GM21360 (cell line): ENCODE measurements around the gene SORCS1.

ENCODE experiments used
- ATAC-seq: cut with Tn5 transposase; IDR thresholded peaks from one replicate; pipeline ENCODE4 v1.9.1; 2021; ENCODE audit warnings: mild to moderate bottlenecking, moderate library complexity; ENCODE audit not compliant: unreplicated experiment

SORCS1 gene

DNA sequence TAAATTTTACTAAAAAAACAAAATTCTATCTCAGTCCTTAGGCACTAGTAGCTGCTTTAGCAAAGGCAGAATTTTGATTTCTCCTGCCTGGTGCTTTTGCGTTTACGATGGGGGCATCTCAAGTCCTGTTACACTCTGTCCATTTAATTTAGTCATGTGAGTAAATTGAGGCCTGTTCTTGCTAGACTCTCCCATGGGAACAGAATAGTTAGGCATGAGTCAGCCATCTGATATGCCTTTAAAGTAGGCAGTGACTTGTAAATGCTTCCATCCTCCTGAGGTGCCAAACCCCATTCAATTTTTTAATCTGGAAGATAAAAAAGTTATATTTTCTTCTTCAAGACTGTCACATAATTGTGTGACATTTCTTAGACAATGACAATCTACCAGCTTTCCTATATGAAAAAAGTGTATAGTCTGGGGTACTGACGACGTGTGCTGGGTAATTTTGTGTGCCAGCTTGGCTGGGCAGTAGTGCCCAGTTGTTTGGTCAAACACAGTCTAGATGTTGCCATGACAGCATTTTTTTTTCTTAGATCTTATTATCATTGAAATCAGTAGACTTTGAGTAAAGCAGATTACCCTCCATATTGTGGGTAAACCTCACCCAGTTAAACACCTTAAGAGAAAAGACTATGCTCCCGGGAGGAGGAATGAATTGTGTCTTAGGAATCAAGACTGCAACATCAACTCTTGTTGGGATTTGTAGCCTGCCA, 603.4 kb downstream of the SORCS1 start:
- ATAC-seq, result no peak

DNA sequence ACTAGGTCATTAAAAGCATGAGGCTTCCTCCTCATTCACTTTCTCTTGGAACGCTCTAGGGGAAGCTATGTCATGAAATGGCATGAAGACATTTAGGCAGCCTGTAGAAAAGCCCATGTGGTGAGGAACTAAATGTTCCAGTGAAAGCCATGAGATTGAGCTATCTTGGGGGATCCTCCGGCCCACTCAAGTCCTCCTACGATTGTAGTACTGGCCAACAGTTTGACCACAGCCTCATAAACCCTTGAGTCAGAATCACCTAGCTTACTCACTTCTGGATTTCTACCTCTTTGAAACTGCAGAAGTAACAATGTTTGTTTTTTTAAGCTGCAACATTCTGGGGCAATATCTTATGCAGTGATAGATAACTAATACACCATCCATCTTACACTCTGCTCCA, 605.1 kb downstream of the SORCS1 start:
- ATAC-seq, result no peak

DNA sequence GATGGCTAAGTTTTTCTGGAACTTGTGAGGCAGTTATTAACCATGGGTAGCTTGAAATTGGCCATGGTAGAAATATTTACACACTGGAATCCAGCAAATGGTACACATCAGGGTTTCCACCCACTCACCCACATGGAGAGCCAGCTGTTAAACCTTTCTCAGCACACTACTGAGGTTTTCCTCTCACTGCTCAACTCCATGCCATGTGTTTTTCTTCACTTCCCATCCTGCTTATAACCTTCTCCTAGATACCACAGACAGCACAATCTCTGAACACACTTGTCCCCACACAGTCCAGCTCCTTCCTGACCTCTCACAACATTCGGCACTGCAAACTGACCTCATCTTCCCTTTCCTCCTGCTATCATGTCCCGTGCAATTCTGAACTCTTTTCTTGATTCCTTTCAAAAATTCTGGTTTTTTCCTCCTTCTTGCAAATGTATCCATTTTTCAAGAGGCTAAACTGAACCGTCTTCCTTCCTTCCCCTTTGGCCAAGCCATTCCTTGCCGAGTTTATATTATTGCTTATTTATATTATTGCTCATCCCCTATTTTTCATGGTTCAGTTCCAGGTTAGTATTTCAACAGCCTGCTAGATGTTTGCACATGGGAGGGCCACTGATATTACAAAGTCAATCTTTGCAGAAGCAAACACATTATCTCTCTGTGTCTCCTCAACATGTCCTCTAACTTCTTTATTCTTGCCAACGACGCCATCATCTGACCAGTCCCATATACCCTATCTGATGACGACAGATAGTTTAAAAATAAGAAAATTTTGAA, 606.4 kb downstream of the SORCS1 start:
- no peak for ATAC-seq

DNA sequence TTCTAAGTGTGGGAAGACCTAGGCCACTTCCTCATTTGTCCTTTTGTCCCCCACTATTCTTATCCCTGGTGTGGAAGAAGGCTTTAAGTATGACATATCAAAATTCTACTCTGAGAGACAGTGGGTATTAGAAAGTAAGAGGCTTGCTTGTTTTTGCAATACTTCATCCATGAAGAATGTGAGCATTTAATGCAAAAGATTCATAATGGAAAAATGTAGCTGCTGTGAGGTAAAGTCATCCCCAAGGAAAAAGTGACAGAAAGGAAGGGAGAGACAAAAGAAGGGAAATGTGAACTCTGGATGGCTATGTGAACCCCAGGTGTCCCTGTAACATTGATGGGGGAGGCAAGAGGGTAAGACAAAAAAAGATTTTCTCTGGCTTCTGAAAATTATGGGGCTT, 607.5 kb downstream of the SORCS1 start:
- ATAC-seq, result no peak

DNA sequence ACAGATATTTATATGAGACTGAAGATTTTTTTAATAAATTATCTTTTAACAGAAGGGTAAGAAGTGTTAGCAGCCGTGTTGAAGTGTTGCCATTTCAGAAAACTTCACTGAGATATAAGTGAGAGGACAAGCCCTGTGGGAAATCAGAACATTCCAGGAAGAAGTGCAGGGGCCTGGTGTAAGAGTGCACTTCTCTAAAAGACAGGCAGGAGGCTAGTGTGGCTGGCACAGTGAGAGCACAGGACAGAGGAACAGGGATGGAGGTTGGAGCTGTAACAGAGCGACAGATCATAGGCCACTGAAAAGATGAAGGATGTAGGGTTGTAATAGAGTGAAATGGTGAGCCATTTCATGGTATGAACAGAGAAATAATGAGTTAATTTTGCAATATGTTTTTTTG, 608.9 kb downstream of the SORCS1 start:
- no peak for ATAC-seq

DNA sequence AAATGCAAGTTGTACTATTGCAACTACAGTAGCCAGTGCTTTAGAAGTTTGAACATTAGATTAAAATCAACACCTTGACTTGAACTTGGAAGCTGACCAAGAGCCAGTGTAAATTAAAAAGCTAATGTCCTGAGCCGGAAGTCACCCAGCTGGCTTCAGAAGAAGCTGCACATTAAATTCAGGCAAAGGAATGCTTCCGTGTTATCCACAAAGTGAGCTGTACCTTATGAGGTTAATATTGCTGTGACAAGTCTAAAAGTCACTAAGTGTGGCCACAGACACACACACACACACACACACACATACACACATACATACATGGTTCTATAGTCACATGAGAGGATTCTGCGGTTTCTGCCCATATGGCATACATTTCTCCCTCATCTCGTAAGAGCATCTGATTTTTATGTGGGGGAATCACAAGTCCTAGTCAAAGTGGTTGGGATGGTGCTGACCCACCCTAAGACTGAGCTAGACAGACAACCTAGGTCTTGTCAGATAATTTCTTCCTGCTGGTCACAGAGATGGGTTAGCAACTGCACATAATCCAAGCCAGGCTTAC, 612.9 kb downstream of the SORCS1 start:
- no peak for ATAC-seq

DNA sequence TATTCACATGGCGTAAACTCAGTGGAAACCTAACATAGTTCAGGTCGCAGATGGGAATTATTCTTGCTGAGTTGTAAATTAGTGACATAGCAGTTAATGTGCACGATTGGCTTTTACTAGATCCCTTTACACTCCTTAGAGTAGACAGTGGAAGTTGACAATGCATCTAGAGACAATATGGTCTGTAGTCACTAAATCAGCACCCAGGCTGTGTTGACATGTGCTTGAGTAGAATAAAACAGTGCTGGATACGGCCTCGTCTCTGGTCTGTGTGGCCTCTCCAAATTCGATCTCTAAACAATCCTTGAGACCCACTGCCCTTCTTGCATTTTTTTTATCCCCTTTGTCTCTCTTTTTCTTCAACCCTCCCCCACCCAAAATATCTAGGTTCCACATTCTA, 615.7 kb downstream of the SORCS1 start:
- no peak for ATAC-seq

DNA sequence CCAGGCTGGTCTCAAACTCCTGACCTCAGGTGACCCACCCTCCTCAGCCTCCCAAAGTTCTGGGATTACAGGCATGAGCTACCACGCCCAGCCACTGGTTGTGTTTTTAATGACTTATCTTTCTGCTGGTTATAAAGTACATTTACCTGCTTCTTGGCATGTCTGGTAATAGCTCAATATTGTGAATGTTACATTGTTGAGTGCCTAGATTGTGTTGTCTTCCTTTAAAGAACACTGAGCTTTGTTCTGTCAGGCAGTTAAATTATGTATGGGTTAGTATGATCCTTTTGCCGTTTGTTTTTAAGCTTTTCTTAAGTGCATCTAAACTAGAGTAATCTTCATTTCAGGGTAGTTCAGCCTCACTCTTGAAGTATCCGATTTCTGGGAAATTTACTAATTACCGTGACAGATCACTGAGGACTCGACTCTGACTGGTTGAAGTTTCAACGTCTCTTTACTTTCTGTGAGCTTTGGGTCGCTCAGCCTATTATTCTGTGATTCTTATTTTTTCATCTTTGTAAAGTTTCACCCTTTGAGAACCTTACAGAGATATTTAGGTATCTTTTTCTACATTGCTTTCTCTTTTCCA, 617.4 kb downstream of the SORCS1 start:
- ATAC-seq, result no peak

DNA sequence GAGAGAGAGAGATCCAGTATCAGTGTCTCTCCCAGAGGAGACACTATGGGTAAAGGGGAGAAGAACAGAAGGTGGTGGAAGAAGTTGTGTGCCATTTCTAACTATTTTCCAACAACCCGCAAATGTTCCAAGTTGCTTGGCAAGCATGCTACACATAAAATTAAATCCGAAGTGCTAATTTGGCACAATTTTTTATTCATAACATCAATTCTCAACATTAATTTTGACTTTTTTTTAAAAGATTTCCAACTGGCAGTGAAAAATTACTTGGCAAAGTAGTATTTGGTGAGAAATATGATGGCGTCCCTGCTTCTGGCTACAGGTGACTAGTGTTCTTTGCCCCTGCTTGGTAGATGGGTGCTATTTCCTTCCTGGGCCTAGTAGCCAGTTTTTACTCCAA, 622.0 kb downstream of the SORCS1 start:
- no peak for ATAC-seq

DNA sequence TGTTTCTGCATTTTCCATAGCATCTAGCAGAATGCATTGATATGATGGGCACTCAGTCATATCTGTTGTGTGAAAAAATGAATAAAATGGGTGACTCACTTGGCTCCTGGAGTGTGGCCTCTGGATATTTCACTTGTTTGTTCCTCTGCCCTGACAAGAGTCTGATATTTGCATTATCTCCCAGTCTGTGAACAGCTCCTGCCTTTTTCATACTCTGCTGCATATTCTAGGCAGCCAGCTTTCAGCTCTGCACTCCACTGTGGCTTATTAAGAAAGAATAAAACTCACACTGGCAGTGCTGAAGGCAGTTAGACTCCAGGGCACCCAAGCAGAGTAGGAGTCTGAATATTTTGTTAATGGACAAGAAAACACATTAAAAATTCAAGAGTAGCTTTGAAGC, 623.9 kb downstream of the SORCS1 start:
- no peak for ATAC-seq

DNA sequence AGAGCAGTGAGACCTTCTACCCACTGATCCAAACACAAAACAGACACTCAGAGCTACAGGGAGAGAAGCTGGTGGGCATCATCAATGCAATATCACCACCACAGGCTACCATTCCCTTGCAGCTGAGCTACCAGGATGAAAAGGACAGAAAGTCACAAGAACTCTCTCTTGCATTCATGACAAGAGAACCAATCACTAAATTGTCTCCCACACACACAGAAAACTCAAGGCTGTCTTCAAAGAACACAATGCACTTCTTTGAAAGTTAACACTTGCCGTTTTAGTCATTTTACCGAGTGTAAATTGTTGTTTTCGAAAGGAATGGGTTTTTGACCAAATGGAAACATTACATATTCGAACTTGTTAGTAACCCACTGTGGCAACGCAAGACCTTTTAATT, 626.6 kb downstream of the SORCS1 start:
- no peak for ATAC-seq

DNA sequence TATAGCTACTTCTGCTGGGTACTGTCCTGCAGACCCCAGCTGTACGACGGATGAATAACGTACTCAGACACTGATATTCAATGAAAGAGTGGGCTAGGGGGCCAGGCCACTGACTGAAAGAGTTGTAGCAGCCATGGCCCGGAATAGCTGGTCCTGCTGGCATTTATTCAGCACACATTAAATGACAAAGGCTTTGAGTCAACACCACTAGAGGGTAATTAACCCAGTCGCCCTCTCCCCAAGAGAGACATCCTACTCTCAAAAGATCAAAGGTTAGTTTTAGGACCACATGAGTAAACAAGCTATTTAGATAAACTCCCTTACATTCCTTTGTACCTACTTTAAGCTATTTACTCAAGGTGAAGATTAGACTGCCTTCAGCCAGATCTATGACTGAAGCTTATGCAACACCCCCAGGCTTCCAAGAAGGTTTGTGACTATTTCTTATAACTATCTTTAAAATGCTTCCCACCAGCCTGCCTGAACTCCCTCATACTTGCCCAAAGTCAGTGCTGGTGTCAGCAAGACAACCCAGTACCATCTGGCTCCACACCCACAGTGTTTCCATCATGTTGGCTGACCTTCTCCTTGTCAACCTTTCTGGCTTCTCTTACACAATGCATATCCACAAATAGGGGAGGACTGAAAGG, 629.1 kb downstream of the SORCS1 start:
- ATAC-seq, result no peak

DNA sequence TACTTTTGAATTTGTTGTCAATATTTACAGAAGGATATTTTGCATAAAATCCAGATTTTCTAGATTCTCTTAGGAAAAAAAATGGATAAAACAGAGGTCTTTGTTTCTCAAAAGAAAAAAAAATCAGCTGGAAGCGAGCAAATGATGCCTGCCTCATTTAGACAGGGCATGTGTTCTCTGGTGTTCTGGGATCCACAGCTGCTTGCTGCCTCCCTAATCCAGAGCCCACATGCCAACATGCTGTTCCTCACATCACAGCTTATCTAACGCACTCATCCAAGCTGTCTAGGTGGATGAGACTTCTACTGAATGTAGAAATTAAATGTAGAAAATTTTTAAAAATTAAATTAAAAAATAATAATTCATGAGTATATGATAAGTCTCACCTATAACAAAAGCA, 630.1 kb downstream of the SORCS1 start:
- no peak for ATAC-seq

DNA sequence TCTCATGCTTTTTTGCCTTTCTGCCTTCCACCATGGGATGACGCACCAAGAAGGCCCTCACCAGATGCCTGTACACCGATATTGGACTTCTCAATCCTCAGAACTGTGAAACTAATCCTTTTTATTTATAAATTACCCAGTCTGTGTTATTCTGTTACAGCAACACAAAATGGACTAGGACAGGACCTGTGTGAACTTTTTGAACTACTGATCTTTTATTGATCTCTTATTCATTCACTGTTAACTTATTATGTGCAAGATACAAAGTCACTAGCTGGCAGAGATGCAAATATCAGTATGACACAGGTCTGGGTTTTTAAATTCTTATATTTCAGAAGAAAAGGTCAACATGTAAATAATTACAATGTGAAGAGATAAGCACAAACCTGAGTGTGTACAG, 635.8 kb downstream of the SORCS1 start:
- no peak for ATAC-seq

DNA sequence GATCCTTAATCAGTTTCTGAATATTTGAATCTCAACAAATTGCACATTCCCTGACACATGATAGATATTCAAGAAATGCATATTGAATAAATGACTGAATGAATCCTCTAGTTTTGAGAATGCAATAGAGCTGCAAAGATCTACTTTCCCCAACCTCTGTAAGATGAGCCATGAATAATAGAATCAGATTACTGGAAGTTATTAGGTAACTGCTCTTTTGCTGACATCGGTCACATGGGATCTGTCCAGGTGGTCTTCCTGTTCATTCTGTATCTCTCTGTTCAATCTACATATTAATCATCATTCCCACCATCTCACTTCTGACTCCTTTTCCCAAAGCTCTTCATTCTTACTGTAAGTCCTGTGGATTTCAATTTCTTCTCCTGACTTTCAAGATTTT, 638.7 kb downstream of the SORCS1 start:
- no peak for ATAC-seq
